Measurements from ENCODE around the gene DNAAF2. TPM values are rescaled to one million over a fixed set of nuclear protein-coding genes. Genes with fewer than 3 reads are reported as not detected.
"Not testable (repeated sequence)": the region's sequence is repeated elsewhere in the genome, so short reads cannot be mapped to it uniquely, and the experiment has no call there.

The DNAAF2 gene
- total and polyA plus RNA-seq, 3 experiments from 2014 or later: 17.6 to 21.7 (median 18.2) TPM

GRCh38 chr14:49586673-49587460, 48.2 kb downstream of the DNAAF2 start:
- Mint-ChIP-seq H3K27me3 (peaks cover 0 to 9% of the 10 kb centered on the region in 2 donors), H3K36me3 (peaks cover 10 to 49% (median 16%) of the 10 kb centered on the region in 3 donors), H3K9me3 (peaks cover 0 to 4% (median 3%) of the 10 kb centered on the region in 5 donors), H3K4me1 (peaks cover 42 to 53% (median 44%) of the 10 kb centered on the region in 3 donors), H3K4me3 (peak overlapping the region; percentile 87 to 96 (median 92)), H3K27ac (peak overlapping the region; percentile 92 to 100 (median 98))
- ChIA-PET CTCF (interaction anchor here (0.7 to 4.7 kb wide), 15 partner anchors 8 to 945 kb away, joined by 3 to 44 read pairs (median 6); partner anchors contain the start of genes DNAAF2, KLHDC2, LRR1 and MAP4K5), POLR2A (interaction anchor here (0.6 to 4.5 kb wide), 12 partner anchors 10 to 276 kb away, joined by 3 to 82 read pairs (median 8); partner anchors contain the start of genes DNAAF2, KLHDC2, LRR1 and MGAT2)
- DNase-seq: peak in 4 of 5 donors; percentile 10 to 78 (median 48)
- no peaks in the 10 kb centered on the region for H3K27me3 ChIP-seq (ENCODE audit: insufficient read depth, low read length, poor library complexity, severe bottlenecking)
- H3K9me3 ChIP-seq (ENCODE audit: low read length): no peaks in the 10 kb centered on the region
- H3K27ac ChIP-seq (ENCODE audit: low read depth, low read length): peak overlapping the region; percentile 97
- peak overlapping the region; percentile 84 for H3K4me3 ChIP-seq (ENCODE audit: low read length)
- peaks cover 12% of the 10 kb centered on the region for H3K36me3 ChIP-seq (ENCODE audit: insufficient read depth, low read length)
- H3K4me1 ChIP-seq (ENCODE audit: insufficient read depth, low read length): peaks cover 28% of the 10 kb centered on the region

- POLR2A ChIA-PET: interaction anchor here (0.6 to 4.5 kb wide), 11 partner anchors 10 to 277 kb away, joined by 3 to 82 read pairs (median 8); partner anchors contain the start of genes DNAAF2, KLHDC2, LRR1 and MGAT2
- peaks cover 10 to 57% (median 20%) of the 10 kb centered on the region in 3 donors for H3K36me3 Mint-ChIP-seq
- peaks cover 51 to 61% (median 52%) of the 10 kb centered on the region in 3 donors for H3K4me1 Mint-ChIP-seq
These were observed 49.0 kb downstream of the DNAAF2 start, which contains the start of gene RPS29 for GRCh38 chr14:49585803-49586672. TSS of gene RPS29 (minus strand) at chr14:49586380. CDS start at chr14:49586346, 34 bp downstream.

GRCh38 chr14:49584981-49585640, 49.9 kb downstream of the DNAAF2 start:
- H3K9me3 ChIP-seq (ENCODE audit: low read length); H3K9me3 Mint-ChIP-seq; H3K27me3 Mint-ChIP-seq; H3K27me3 ChIP-seq (ENCODE audit: insufficient read depth, low read length, poor library complexity, severe bottlenecking); DNase-seq: not testable (repeated sequence)
- peaks cover 36% of the 10 kb centered on the region for H3K4me1 ChIP-seq (ENCODE audit: insufficient read depth, low read length)
- H3K36me3 ChIP-seq (ENCODE audit: insufficient read depth, low read length): peaks cover 12% of the 10 kb centered on the region
- peak overlapping the region; percentile 87 to 96 (median 92) for H3K4me3 Mint-ChIP-seq
- ChIA-PET POLR2A (interaction anchor here (0.6 to 4.5 kb wide), 8 partner anchors 9 to 278 kb away, joined by 4 to 82 read pairs (median 14); partner anchors contain the start of genes DNAAF2, KLHDC2, LRR1 and MGAT2), CTCF (interaction anchor here (1.0 to 4.7 kb wide), 11 partner anchors 10 to 278 kb away, joined by 3 to 44 read pairs (median 6); partner anchors contain the start of genes DNAAF2, KLHDC2, LRR1 and MGAT2)
- peak overlapping the region; percentile 84 for H3K4me3 ChIP-seq (ENCODE audit: low read length)
- H3K27ac ChIP-seq (ENCODE audit: low read depth, low read length): peak overlapping the region; percentile 97
- peaks cover 10 to 57% (median 20%) of the 10 kb centered on the region in 3 donors for H3K36me3 Mint-ChIP-seq
- H3K27ac Mint-ChIP-seq: peak overlapping the region; percentile 92 to 100 (median 98)
- H3K4me1 Mint-ChIP-seq: peaks cover 54 to 67% (median 57%) of the 10 kb centered on the region in 3 donors

More at GRCh38 chr14:49585803-49586672, 49.0 kb downstream of the DNAAF2 start, which contains the start of gene RPS29:
- H3K27ac ChIP-seq (ENCODE audit: low read depth, low read length): peak within 1 kb of the TSS; percentile 97
- peaks cover 36% of the 10 kb centered on the region for H3K4me1 ChIP-seq (ENCODE audit: insufficient read depth, low read length)
- Mint-ChIP-seq H3K4me3 (peak within 1 kb of the TSS; percentile 87 to 96 (median 92)), H3K9me3 (peaks cover 0 to 4% (median 3%) of the 10 kb centered on the region in 5 donors), H3K27me3 (peaks cover 0 to 9% of the 10 kb centered on the region in 2 donors), H3K27ac (peak within 1 kb of the TSS; percentile 92 to 100 (median 98))
- CTCF ChIA-PET: interaction anchor here (0.7 to 4.7 kb wide), 16 partner anchors 9 to 946 kb away, joined by 3 to 44 read pairs (median 6); partner anchors contain the start of genes DNAAF2, KLHDC2, LRR1 and MAP4K5
- H3K36me3 ChIP-seq (ENCODE audit: insufficient read depth, low read length): peaks cover 12% of the 10 kb centered on the region
- peak within 1 kb of the TSS; percentile 84 for H3K4me3 ChIP-seq (ENCODE audit: low read length)
- no peaks in the 10 kb centered on the region for H3K27me3 ChIP-seq (ENCODE audit: insufficient read depth, low read length, poor library complexity, severe bottlenecking)
- H3K9me3 ChIP-seq (ENCODE audit: low read length): no peaks in the 10 kb centered on the region
- DNase-seq: peak; percentile 94 to 99 (median 99)

- Mint-ChIP-seq H3K4me1 (peaks cover 60 to 77% (median 66%) of the 10 kb centered on the region in 3 donors), H3K36me3 (peaks cover 10 to 60% (median 20%) of the 10 kb centered on the region in 3 donors), H3K27me3 (peaks cover 0 to 9% of the 10 kb centered on the region in 2 donors), H3K9me3 (peaks cover 0 to 4% (median 3%) of the 10 kb centered on the region in 5 donors), H3K4me3 (peak overlapping the region; percentile 87 to 96 (median 92)), H3K27ac (peak overlapping the region; percentile 92 to 100 (median 98))
- ChIA-PET POLR2A (interaction anchor here (0.7 to 4.5 kb wide), 4 partner anchors 15 to 184 kb away, joined by 4 to 82 read pairs (median 37); partner anchors contain the start of genes DNAAF2, KLHDC2, LRR1 and MGAT2), CTCF (interaction anchor here (1.0 to 4.7 kb wide), 3 partner anchors 11 to 279 kb away, joined by 3 to 44 read pairs (median 3); partner anchors contain the start of genes MGAT2 and RPL36AL)
- H3K4me3 ChIP-seq (ENCODE audit: low read length): no peak overlapping the region
- H3K27me3 ChIP-seq (ENCODE audit: insufficient read depth, low read length, poor library complexity, severe bottlenecking): no peaks in the 10 kb centered on the region
- H3K9me3 ChIP-seq (ENCODE audit: low read length): no peaks in the 10 kb centered on the region
- peaks cover 36% of the 10 kb centered on the region for H3K4me1 ChIP-seq (ENCODE audit: insufficient read depth, low read length)
- peaks cover 12% of the 10 kb centered on the region for H3K36me3 ChIP-seq (ENCODE audit: insufficient read depth, low read length)
- no peak for DNase-seq
- peak overlapping the region; percentile 5 for H3K27ac ChIP-seq (ENCODE audit: low read depth, low read length)
These were observed 51.0 kb downstream of the DNAAF2 start for GRCh38 chr14:49584058-49584457.

GRCh38 chr14:49583629-49584028, 51.4 kb downstream of the DNAAF2 start:
- Mint-ChIP-seq H3K9me3 (peaks cover 0 to 4% (median 3%) of the 10 kb centered on the region in 5 donors), H3K27ac (peak overlapping the region; percentile 92 to 100 (median 98)), H3K27me3 (peaks cover 0 to 9% of the 10 kb centered on the region in 2 donors), H3K4me3 (peak overlapping the region; percentile 87 to 96 (median 92)), H3K4me1 (peaks cover 60 to 81% (median 66%) of the 10 kb centered on the region in 3 donors), H3K36me3 (peaks cover 10 to 62% (median 20%) of the 10 kb centered on the region in 3 donors)
- ChIA-PET CTCF (interaction anchor here (4.7 kb wide), 1 partner anchor 37 kb away, joined by 44 read pairs; the partner anchor contains the start of genes MGAT2 and RPL36AL), POLR2A (interaction anchor here (0.7 to 4.1 kb wide), 2 partner anchors 52 to 184 kb away, joined by 4 to 28 read pairs; partner anchors contain the start of genes DNAAF2 and KLHDC2)
- H3K4me1 ChIP-seq (ENCODE audit: insufficient read depth, low read length): peaks cover 36% of the 10 kb centered on the region
- no peak overlapping the region for H3K4me3 ChIP-seq (ENCODE audit: low read length)
- H3K9me3 ChIP-seq (ENCODE audit: low read length): no peaks in the 10 kb centered on the region
- H3K27ac ChIP-seq (ENCODE audit: low read depth, low read length): no peak overlapping the region
- peaks cover 12% of the 10 kb centered on the region for H3K36me3 ChIP-seq (ENCODE audit: insufficient read depth, low read length)
- no peaks in the 10 kb centered on the region for H3K27me3 ChIP-seq (ENCODE audit: insufficient read depth, low read length, poor library complexity, severe bottlenecking)
- no peak for DNase-seq

GRCh38 chr14:49582113-49582977, 52.7 kb downstream of the DNAAF2 start:
- peaks cover 17% of the 10 kb centered on the region for H3K36me3 ChIP-seq (ENCODE audit: insufficient read depth, low read length)
- peaks cover 36% of the 10 kb centered on the region for H3K4me1 ChIP-seq (ENCODE audit: insufficient read depth, low read length)
- H3K9me3 Mint-ChIP-seq: peaks cover 0 to 4% (median 3%) of the 10 kb centered on the region in 5 donors
- peaks cover 0 to 9% of the 10 kb centered on the region in 2 donors for H3K27me3 Mint-ChIP-seq
- ChIA-PET POLR2A (no interaction called here), CTCF (interaction anchor here (0.6 kb wide), 1 partner anchor 45 kb away, joined by 5 read pairs; no protein-coding TSS in a partner anchor)
- DNase-seq: peak in 1 of 5 donors; percentile 11
- peaks cover 10 to 70% (median 23%) of the 10 kb centered on the region in 3 donors for H3K36me3 Mint-ChIP-seq
- peak overlapping the region in 6 of 7 donors; percentile 4 to 37 (median 22) for H3K4me3 Mint-ChIP-seq
- H3K9me3 ChIP-seq (ENCODE audit: low read length): no peaks in the 10 kb centered on the region
- peak overlapping the region; percentile 21 to 100 (median 82) for H3K27ac Mint-ChIP-seq
- H3K27me3 ChIP-seq (ENCODE audit: insufficient read depth, low read length, poor library complexity, severe bottlenecking): no peaks in the 10 kb centered on the region
- H3K27ac ChIP-seq (ENCODE audit: low read depth, low read length): no peak overlapping the region
- peaks cover 65 to 90% (median 73%) of the 10 kb centered on the region in 3 donors for H3K4me1 Mint-ChIP-seq
- no peak overlapping the region for H3K4me3 ChIP-seq (ENCODE audit: low read length)
